GM18909 (cell line): ENCODE results near the gene SQSTM1.
"Not testable (repeated sequence)": the region's sequence is repeated elsewhere in the genome, so short reads cannot be mapped to it uniquely, and the experiment has no call there.

ENCODE experiments used
- ATAC-seq: cut with Tn5 transposase; IDR thresholded peaks from one replicate; pipeline ENCODE4 v1.9.1; 2021; ENCODE audit warnings: mild to moderate bottlenecking; ENCODE audit not compliant: unreplicated experiment, poor library complexity

Gene SQSTM1

GRCh38 chr5:179870403-179870903 is 49.7 kb downstream of the SQSTM1 start:
- ATAC-seq, result no peak

- ATAC-seq, result no peak
Measured at GRCh38 chr5:179870952-179871351, 50.2 kb downstream of the SQSTM1 start.

GRCh38 chr5:179871533-179871932 is 50.8 kb downstream of the SQSTM1 start:
- not testable (repeated sequence) for ATAC-seq

GRCh38 chr5:179872055-179872827 is 51.5 kb downstream of the SQSTM1 start:
- ATAC-seq, result no peak

- ATAC-seq, result no peak
Measured at GRCh38 chr5:179872828-179873575, 52.3 kb downstream of the SQSTM1 start.

- ATAC-seq, result no peak
Measured at GRCh38 chr5:179873588-179874110, 52.9 kb downstream of the SQSTM1 start.

- no peak for ATAC-seq
Measured at GRCh38 chr5:179874136-179874535, 53.4 kb downstream of the SQSTM1 start.

GRCh38 chr5:179874536-179875292 is 54.0 kb downstream of the SQSTM1 start:
- ATAC-seq, result no peak

- no peak for ATAC-seq
Measured at GRCh38 chr5:179875741-179876609, 55.3 kb downstream of the SQSTM1 start.

- ATAC-seq, result no peak
Measured at GRCh38 chr5:179876610-179876952, 55.9 kb downstream of the SQSTM1 start.

GRCh38 chr5:179878222-179879002 is 57.7 kb downstream of the SQSTM1 start:
- no peak for ATAC-seq

GRCh38 chr5:179879003-179879689 is 58.4 kb downstream of the SQSTM1 start:
- ATAC-seq, result no peak

- no peak for ATAC-seq
Measured at GRCh38 chr5:179879690-179880010, 58.9 kb downstream of the SQSTM1 start.

- no peak for ATAC-seq
Measured at GRCh38 chr5:179880066-179880650, 59.5 kb downstream of the SQSTM1 start.

- ATAC-seq, result no peak
Measured at GRCh38 chr5:179880848-179881590, 60.3 kb downstream of the SQSTM1 start.

- no peak for ATAC-seq
Measured at GRCh38 chr5:179882338-179882737, 61.6 kb downstream of the SQSTM1 start.

GRCh38 chr5:179883163-179883562 is 62.5 kb downstream of the SQSTM1 start:
- no peak for ATAC-seq
